GM11168 (cell line): ENCODE results near the gene KIRREL2.
"Not testable (repeated sequence)": the region's sequence is repeated elsewhere in the genome, so short reads cannot be mapped to it uniquely, and the experiment has no call there.

Experiments used
- in situ Hi-C: fragments of 300-500 bp; cut with MboI; formaldehyde crosslinking; loops from one replicate; pipeline ENCODE4 v1.12.0; 2022; ENCODE audit warnings: low sequenced_read_pairs; ENCODE audit not compliant: unreplicated experiment

The KIRREL2 gene

DNA sequence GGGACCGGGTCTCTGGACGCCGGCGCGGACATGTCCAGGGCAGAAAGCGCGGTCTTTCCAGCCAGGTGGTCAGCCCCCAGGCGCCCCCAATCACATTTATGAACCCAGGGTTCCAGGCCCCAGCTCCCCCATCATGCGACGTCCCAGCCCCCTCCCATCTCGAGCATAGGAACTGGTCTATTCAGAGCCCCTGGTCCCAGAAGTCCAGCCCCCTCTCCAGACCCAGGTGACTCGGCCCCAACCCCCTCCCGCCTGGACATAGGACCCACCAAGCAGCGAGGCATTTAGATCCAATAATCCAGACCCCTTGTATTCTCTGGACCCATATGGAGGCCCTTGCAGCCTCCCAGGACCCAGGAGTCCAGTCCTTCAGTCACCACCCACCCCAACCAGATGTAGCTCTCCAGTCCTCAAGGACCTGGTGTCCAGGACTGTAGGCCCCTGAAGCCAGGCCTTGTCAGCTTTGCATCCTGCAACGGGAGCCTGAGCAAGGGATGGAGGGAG lies 12.2 kb downstream of the KIRREL2 start:
- in situ Hi-C loops = no loop called here

DNA sequence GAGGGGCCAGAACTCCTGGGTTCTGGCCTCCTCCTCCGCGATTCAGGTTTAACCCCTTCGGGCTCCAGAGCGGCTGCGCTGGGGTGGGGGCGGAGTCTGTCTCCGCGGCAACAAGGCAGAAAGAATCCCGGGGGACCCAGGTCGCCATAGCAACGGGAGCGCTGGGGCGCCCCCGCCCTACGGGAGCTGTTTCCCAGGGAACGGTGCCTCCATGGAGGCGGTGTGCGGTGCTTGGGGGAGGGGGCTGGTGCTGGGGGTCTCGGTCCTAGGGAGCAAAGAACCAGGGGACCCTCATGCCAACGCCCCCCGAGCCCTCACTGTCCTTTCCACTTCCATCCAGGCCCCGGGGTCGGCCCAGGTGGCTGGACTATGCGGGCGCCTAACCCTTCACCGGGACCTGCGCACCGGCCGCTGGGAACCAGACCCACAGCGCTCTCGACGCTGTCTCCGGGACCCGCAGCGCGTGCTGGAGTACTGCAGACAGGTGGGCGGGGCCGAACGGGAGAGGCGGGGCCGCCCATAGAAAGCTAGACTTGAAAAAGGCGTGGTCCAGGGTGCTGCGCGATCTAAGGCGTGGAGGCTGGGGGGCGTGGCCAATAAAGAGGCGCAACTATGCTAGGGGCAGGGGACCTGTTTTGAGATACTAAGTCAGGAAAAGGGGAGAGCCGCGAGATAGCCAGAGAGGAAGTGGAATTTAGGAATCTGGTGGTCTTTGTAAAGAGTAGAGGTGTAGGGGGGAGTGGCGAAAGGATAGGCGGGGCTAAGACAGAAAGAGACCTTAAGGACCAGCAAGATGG lies 12.8 kb downstream of the KIRREL2 start:
- in situ Hi-C loops = no loop called here

DNA sequence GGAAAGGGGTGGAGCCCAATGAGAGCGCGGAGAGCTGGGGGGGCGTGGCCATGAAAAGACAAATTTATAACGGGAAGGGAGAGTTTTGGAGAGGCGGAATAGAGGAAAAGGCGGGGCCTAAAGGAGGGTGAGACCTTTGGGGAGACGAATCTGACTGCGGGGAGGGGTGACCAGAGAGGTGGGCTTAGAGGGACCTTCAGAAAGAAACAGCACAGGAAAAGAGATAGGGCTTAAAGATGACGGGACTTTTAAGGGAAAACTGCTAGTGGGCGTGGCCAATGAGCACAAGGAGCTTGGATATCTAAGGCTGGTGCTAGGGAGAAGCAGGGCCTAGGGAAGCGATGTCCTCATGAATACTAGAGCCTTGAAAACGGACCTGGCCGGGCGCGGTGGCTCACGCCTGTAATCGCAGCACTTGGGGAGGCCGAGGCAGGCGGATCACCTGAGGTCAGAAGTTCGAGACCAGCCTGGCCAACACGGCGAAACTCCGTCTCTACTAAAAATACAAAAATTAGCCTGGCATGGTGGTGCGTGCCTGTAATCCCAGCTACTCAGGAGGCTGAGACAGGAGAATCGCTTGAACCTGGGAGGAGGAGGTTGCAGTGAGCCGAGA lies 13.5 kb downstream of the KIRREL2 start:
- in situ Hi-C loops = not testable (repeated sequence)

DNA sequence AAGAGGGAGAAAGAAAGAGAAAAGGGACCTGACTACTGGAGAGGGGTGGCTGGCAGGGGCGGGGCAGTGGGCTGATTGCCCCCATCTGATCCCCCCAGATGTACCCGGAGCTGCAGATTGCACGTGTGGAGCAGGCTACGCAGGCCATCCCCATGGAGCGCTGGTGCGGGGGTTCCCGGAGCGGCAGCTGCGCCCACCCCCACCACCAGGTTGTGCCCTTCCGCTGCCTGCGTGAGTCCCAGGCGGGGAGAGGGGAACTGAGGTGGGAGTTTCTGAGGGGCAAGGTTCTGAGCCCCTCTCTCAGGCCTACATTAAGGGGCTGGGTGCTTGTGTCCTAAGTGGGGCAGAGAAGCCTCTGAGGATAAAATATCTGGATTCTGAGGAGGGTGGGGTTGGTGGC lies 14.1 kb downstream of the KIRREL2 start:
- in situ Hi-C loops = no loop called here

DNA sequence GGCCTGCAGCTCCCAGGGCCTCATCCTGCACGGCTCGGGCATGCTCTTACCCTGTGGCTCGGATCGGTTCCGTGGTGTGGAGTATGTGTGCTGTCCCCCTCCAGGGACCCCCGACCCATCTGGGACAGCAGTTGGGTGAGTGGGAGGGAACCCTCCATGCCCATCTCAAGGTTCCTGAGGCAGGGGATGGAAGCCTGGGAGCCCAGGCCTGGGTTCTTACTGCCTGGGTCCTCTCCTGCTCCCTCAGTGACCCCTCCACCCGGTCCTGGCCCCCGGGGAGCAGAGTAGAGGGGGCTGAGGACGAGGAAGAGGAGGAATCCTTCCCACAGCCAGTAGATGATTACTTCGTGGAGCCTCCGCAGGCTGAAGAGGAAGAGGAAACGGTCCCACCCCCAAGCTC lies 14.9 kb downstream of the KIRREL2 start:
- in situ Hi-C loops = no loop called here

DNA sequence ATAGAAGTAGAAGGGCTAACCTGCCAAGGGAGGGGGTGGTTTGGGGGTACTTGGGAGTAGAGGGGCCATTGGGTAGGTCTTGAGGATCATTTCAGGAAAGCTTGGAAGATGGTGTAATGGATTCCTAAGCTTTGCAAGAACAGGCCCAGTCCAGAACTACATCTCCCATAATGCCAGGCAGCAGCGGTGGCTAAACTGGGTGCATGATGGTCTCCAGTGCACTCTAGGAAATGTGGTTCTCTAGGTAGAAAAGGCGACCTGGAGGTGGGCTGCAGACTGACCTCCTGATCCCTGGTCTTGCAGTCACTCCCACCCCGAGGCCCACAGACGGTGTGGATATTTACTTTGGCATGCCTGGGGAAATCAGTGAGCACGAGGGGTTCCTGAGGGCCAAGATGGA lies 15.5 kb downstream of the KIRREL2 start:
- in situ Hi-C loops = no loop called here

DNA sequence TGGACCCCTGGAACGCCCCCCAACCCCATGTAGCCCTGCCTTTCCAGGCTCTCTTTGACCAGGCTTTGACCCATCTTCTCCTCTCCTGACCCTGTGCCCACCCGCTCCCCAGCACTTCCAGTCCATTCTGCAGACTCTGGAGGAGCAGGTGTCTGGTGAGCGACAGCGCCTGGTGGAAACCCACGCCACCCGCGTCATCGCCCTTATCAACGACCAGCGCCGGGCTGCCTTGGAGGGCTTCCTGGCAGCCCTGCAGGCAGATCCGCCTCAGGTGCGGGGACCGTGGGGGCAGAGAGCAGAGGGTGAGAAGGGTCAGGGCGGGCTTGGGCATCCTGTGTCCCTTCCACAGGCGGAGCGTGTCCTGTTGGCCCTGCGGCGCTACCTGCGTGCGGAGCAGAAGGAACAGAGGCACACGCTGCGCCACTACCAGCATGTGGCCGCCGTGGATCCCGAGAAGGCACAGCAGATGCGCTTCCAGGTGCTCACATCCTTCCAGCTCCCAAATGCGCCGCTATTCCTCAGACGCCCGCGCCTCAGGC lies 17.8 kb downstream of the KIRREL2 start:
- in situ Hi-C loops = no loop called here

DNA sequence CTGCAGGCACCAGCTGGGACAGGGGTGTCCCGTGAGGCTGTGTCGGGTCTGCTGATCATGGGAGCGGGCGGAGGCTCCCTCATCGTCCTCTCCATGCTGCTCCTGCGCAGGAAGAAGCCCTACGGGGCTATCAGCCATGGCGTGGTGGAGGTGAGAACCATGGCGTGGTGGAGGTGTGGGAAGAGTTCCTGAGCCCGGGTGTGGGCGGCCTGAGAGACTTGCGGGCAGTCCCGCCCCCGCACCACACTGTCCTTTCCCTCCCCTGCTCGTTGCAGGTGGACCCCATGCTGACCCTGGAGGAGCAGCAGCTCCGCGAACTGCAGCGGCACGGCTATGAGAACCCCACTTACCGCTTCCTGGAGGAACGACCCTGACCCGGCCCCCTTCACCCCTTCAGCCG lies 22.4 kb downstream of the KIRREL2 start:
- in situ Hi-C loops = loop anchor here (5.0 kb wide), 1 partner anchor 53 kb away; no protein-coding TSS in a partner anchor

DNA sequence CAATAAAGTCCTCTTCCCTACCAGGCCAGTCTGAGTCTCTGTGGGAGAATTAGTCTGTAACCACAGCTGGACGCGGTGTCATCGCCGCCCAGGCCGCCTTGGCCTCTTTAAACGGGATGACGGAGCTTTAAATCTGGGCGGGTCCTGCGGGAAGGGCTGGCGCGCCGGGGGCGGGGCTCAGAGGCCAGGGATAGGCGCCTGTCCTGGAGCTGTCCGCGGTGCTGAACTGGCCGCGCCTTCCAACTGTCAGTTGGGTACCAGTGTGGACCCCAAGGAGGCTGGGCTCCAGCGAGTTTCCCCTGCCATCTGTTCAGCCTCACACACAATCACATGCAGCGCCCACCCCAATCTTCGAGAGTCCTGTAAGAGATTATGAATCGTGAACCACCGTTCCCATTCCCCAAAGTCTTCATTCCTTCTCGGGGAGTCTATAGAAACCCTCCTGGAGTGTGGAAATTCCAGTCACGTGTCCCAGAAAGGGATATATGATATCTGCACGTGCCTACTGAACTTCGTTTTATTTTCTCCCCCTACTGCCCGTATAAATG lies 23.1 kb downstream of the KIRREL2 start:
- in situ Hi-C loops = loop anchor here (5.0 kb wide), 1 partner anchor 52 kb away; no protein-coding TSS in a partner anchor

DNA sequence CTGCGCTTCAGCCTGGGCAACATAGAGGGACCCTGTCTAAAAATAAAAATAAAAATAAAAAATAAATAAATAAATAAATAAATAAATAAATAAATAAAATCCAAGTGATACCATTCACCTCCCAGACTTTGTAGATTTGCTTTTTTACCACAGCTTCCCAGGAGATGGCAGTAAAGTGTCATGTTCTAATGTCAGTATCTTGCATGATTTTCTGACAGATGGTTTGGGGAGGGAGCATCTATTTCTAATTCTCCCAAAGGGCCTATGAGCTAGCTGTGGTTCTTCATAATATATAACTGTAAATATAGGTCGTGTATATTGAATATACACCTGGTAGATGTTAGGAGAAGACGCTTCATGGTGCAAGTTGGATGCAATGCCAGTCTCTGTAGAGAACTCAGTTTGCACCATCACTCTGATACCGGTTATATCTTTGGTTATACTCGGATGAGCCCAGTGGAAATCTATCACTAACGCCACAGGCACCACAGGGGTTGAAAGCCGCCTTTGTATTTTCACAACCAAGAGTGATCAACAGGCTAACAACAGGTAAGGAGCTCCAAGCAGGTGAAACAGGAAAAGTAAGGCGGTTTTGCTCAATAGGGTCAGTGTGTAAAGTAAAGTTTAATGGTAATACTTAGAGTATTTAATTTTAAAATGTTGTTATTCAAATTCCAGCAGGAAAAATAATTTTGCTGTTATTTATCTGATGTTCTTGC lies 25.6 kb downstream of the KIRREL2 start:
- in situ Hi-C loops = no loop called here

DNA sequence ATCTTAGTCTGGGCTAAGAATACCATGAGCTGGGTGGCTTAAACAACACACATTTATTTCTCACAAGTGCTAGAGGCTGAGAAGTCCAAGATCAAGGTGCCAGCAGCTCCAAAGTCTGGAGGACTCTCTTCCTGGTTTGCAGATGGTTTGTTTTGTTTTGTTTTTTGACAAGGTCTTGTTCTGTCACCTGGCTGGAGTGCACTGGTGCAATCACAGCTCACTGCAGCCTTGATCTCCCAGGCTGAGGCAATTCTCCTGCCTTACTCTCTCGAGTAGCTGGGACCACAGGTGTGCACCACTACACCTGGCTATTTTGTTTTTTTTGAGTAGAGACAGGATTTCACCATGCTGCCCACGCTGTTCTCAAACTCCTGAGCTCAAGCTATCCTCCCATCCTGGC lies 27.2 kb downstream of the KIRREL2 start:
- in situ Hi-C loops = no loop called here

DNA sequence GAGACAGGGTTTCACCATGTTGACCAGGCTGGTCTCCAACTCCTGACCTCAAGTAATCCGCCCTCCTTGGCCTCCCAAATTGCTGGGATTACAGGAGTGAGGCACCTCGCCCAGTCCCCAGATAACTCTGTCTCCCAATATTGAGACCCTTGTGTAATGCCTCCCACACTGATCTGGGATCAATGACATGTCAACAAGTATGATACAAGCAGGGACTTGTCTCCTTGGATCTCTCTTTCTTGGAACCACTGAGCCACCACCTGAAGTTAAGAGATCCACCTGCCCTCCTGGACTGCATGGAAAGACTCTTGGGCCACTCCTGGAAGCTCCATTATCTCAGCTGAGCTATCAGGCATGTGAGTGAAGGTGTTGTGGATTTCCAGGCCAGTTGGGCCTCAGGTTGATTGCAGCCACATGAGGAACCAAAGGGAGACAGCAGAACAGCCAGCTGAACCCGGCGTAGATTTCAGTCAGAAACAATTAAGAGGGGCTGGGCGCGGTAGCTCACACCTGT lies 28.6 kb downstream of the KIRREL2 start:
- in situ Hi-C loops = no loop called here

DNA sequence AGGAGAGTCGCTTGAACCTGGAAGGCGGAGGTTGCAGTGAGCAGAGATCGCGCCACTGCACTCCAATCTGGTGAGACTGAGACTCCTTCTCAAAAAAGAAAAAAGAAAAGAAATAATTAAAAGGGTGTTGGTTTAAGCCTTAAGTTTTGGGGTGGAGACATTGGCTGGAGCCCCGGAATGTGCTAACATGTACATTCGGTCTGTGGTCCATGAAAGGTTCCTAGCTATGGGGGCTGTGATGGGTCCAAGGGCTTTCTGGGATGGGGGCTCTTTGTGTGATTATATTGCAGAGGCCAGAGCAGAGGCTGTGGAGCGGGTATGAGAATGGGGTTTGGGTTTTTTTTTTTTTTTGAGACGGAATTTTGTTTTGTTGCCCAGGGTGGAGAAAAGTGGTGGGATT lies 29.2 kb downstream of the KIRREL2 start:
- in situ Hi-C loops = no loop called here

DNA sequence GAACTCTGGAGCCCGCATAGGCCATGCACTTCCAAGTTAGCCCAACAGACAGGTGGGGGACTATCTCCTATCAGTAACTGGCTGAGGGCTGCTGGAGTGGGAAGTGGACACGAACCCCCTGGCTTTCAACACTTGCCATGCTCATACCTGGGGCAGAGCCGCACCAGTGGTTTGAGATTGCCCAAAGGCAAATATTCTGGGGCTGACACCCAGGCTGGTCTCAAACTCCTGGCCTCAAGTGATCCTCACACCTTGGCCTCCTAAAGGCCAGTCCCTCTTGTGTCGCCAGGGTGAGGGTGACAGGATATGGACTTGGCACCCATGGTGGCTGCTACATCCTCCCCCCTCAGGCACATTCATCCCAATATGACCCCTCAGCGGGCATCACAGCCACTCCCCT lies 30.5 kb downstream of the KIRREL2 start:
- in situ Hi-C loops = no loop called here

DNA sequence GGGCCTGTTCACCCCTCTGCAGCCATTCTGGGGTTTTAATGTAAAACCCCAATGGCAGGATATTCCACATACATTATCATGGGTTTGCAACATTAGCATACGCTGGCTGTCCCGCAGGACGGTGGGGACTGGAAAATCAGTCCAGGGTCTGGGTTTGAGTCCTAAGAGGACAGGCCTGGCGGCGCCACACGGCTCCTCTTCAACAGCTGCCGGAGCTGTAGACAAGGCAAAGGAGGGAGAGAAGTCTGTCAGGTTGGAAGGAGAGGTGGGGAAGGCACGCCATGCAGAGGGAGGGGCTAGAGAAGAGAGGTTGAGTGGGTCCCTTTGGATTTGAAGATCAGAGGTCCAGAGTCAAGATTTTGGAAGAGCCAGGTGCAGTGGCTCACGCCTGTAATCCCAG lies 31.7 kb downstream of the KIRREL2 start:
- in situ Hi-C loops = no loop called here

DNA sequence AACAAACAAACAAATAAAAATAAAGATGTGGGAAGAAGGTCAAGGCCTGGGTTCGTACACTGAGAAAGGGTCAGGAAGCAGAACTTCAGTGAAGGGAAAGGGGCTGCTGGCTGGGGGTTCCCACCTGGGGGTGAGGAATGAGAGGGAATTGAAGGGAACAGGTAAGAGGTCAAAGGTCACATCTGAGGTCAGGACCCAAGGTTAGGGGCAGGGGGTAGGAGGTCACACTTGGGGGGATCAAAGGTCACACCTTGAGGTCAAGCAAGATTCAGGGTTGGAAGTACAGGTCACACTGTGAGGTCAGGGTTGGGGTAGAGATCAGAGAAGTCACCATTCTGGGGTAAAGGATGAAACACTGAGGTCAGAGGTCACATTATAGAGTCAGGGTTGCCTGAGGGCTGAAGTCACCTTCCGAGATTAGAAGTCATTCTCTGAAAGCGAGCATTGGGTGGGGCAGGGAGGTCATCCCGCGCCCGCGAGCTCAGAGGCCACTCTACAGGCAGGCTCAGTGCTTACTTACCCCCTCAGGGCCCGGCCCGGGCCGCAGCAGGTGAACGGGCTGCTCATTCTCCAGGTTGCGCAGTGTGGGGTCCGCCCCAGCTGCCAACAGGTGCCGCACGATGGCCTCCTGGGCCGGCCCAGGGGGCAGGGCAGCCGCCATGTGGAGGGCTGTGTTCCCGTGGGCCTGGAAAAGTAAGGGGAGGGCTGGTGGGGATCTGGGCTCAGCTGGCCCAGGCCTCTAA lies 32.8 kb downstream of the KIRREL2 start:
- in situ Hi-C loops = no loop called here

DNA sequence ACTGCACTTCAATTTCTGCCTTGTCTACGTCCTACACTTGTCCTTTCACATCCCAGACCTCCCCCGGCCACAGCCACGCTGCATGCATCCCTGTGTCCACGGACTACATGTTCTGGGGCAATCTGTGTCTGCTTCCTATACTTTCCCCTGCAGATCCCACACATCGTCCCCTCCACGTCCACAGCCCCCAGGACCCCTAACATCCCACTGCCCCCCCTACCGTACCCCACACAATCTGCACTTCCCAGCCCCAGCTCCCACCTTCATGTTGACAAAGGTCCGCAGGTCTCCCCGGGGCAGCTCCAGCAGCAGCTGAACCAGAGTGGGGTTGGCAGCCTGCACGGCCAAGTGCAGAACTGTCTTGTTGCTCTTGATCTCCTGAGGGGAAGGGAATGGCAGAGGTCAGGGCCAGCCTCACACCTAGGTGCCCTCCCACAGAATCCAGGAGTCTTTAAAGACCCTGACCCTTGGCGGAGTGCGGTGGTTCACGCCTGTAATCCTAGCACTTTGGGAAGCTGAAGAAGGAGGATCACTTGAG lies 33.5 kb downstream of the KIRREL2 start:
- in situ Hi-C loops = no loop called here

DNA sequence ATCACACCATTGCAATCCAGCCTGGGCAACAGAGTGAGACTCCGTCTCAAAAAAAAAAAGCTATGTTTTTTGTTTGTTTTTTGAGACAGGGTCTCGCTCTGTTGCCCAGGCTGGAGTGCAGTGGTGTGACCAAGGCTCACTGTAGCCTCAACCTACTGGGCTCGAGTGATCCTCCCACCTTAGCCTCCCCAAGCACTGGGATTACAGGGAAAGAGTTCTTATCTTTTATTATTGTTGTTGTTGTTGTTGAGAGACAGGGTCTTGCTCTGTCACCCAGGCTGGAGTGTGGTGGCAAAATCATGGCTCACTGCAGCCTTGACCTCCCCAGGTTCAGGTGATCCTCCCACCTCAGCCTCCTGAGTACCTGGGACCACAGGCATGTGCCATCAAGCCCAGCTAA lies 35.1 kb downstream of the KIRREL2 start:
- in situ Hi-C loops = not testable (repeated sequence)

DNA sequence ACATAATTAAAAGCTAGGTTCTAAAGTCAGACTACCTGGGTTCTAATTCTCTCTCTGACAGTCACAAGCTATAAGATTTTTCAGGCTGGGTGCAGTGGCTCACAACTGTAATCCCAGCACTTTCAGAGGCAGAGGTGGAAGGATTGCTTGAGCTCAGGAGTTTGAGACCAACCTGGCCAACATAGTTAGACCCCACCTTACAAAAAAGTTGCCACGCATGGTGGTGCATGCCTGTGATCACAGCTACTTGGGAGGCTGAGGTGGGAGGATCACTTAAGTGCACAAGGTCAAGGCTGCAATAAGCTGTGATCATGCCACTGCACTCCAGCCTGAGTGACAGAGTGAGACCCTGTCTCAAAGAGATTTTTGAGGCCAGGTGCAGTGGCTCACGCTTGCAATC lies 37.6 kb downstream of the KIRREL2 start:
- in situ Hi-C loops = no loop called here
